GM11168 (cell line): ENCODE measurements around the gene PCP2.

ENCODE experiments used
- in situ Hi-C: fragments of 300-500 bp; cut with MboI; formaldehyde crosslinking; loops from one replicate; pipeline ENCODE4 v1.12.0; 2022; ENCODE audit warnings: low sequenced_read_pairs; ENCODE audit not compliant: unreplicated experiment

PCP2 gene

GRCh38 chr19:7633698-7634097 lies at the start of gene PCP2:
Gene PCP2 (minus strand): TSS chr19:7633719. CDS start chr19:7633457, 262 bp downstream.
- in situ Hi-C loops, result no loop called here

- in situ Hi-C loops, result loop anchor here (5.0 kb wide), 1 partner anchor 115 kb away; no protein-coding TSS in a partner anchor
Measured at GRCh38 chr19:7682175-7682855, 48.8 kb upstream of the PCP2 start.

- in situ Hi-C loops, result loop anchor here (5.0 kb wide), 1 partner anchor 116 kb away; no protein-coding TSS in a partner anchor
Measured at GRCh38 chr19:7681340-7682174, 48.0 kb upstream of the PCP2 start.

- in situ Hi-C loops, result loop anchor here (5.0 kb wide), 1 partner anchor 117 kb away; no protein-coding TSS in a partner anchor
Measured at GRCh38 chr19:7680606-7681339, 47.3 kb upstream of the PCP2 start, which contains the start of gene TRAPPC5. Gene TRAPPC5 (plus strand): TSS chr19:7680833. CDS start chr19:7682254, 1,421 bp downstream.

GRCh38 chr19:7679771-7680605 lies 46.5 kb upstream of the PCP2 start:
- in situ Hi-C loops, result loop anchor here (5.0 kb wide), 1 partner anchor 117 kb away; no protein-coding TSS in a partner anchor

GRCh38 chr19:7678971-7679751 lies 45.6 kb upstream of the PCP2 start:
- in situ Hi-C loops, result no loop called here

GRCh38 chr19:7677669-7678311 lies 44.3 kb upstream of the PCP2 start:
- in situ Hi-C loops, result no loop called here

- in situ Hi-C loops, result no loop called here
Measured at GRCh38 chr19:7676854-7677253, 43.3 kb upstream of the PCP2 start, which contains the start of gene MCEMP1. Gene MCEMP1 (plus strand): TSS chr19:7677090. CDS start chr19:7677121, 31 bp downstream.

GRCh38 chr19:7676376-7676775 lies 42.9 kb upstream of the PCP2 start:
- in situ Hi-C loops, result no loop called here

- in situ Hi-C loops, result no loop called here
Measured at GRCh38 chr19:7674010-7675005, 40.8 kb upstream of the PCP2 start.

- in situ Hi-C loops, result no loop called here
Measured at GRCh38 chr19:7672522-7672921, 39.0 kb upstream of the PCP2 start.

GRCh38 chr19:7670790-7671189 lies 37.3 kb upstream of the PCP2 start:
- in situ Hi-C loops, result no loop called here

GRCh38 chr19:7670150-7670783 lies 36.7 kb upstream of the PCP2 start:
- in situ Hi-C loops, result no loop called here

GRCh38 chr19:7669641-7670040 lies 36.1 kb upstream of the PCP2 start:
- in situ Hi-C loops, result no loop called here

- in situ Hi-C loops, result no loop called here
Measured at GRCh38 chr19:7668842-7669241, 35.3 kb upstream of the PCP2 start, which contains the start of gene RETN. Gene RETN (plus strand): TSS chr19:7669049. CDS start chr19:7669327, 278 bp downstream.

- in situ Hi-C loops, result no loop called here
Measured at GRCh38 chr19:7665076-7665475, 31.6 kb upstream of the PCP2 start.

- in situ Hi-C loops, result no loop called here
Measured at GRCh38 chr19:7663706-7664105, 30.2 kb upstream of the PCP2 start.
